ENCODE measurements around the gene TSC22D1.
"Not testable (repeated sequence)": the region's sequence is repeated elsewhere in the genome, so short reads cannot be mapped to it uniquely, and the experiment has no call there.

Gene TSC22D1

DNA sequence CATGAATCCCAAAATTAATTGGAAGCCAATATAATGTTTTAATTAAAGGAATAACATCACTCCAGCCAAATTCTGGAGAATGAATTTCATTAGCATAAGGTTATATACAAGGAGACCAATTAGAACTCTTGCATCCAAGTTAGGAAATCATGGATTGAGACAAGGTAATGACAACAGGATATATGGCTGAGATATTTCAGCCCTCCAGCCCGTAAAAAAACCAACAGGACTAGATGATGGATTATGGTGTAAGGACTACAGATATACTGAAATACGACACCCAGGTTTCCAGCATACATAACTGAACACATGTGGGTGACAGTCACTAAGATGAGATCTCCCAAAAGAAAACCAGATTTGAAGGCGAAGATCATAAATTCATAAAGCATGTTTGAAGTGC is 56.5 kb downstream of the TSC22D1 start:
- Histone ChIP-seq H3K4me1 (ENCODE audit: insufficient read depth, low read length, poor library complexity, severe bottlenecking) (peaks cover 31% of the 10 kb centered on the region), H2AFZ (ENCODE audit: low read length) (no peak overlapping the region), H4K20me1 (ENCODE audit: insufficient read depth, low read length, poor library complexity, severe bottlenecking) (no peaks in the 10 kb centered on the region), H3K4me2 (ENCODE audit: low read depth, low read length, poor library complexity, severe bottlenecking) (no peak overlapping the region), H3K9me3 (ENCODE audit: insufficient read depth, low read depth, low read length) (no peaks in the 10 kb centered on the region), H3K27me3 (ENCODE audit: insufficient read depth, low read length, poor library complexity, severe bottlenecking) (no peaks in the 10 kb centered on the region), H3F3A (ENCODE audit: low read depth) (no peaks in the 10 kb centered on the region), H3K9ac (ENCODE audit: low read depth, low read length, poor library complexity, severe bottlenecking) (no peak overlapping the region), H3K4me3 (ENCODE audit: low read length, poor library complexity, severe bottlenecking) (no peak overlapping the region), H3K9me2 (replicated peaks; ENCODE audit: low read depth, low read length) (no peaks in the 10 kb centered on the region), H3K79me2 (ENCODE audit: insufficient read depth, low read length) (no peaks in the 10 kb centered on the region), H3K36me3 (ENCODE audit: insufficient read depth, low read length) (no peaks in the 10 kb centered on the region)
- TF ChIP-seq EZH2phosphoT487 (IDR thresholded peaks at IDR 0.05; ENCODE audit: borderline replicate concordance): no peak
- TF ChIP-seq, protein P1, sequence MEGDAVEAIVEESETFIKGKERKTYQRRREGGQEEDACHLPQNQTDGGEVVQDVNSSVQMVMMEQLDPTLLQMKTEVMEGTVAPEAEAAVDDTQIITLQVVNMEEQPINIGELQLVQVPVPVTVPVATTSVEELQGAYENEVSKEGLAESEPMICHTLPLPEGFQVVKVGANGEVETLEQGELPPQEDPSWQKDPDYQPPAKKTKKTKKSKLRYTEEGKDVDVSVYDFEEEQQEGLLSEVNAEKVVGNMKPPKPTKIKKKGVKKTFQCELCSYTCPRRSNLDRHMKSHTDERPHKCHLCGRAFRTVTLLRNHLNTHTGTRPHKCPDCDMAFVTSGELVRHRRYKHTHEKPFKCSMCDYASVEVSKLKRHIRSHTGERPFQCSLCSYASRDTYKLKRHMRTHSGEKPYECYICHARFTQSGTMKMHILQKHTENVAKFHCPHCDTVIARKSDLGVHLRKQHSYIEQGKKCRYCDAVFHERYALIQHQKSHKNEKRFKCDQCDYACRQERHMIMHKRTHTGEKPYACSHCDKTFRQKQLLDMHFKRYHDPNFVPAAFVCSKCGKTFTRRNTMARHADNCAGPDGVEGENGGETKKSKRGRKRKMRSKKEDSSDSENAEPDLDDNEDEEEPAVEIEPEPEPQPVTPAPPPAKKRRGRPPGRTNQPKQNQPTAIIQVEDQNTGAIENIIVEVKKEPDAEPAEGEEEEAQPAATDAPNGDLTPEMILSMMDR (conservative IDR thresholded peaks at IDR 0.05; ENCODE audit: low read length): no peak

DNA sequence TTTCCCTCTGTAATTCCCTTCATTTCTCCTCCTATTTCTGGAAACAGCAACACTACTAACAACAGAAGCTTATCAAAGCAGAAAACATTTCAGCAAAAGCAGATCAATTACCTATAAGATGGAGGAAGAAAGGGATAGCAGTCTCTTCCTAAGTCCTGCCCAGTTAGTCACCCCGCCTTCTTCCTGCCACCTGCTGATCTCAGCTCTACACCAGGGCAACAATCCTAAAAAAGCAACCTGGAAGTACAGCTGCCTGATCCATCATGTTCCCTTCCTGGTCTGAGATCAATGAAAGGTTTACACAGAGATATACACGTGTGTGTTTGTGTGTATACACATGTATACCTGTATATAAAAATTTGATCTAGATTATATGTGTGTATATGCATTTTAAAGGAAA is 59.4 kb downstream of the TSC22D1 start:
- no peak for TF ChIP-seq EZH2phosphoT487 (IDR thresholded peaks at IDR 0.05; ENCODE audit: borderline replicate concordance)
- TF ChIP-seq, protein P1 (conservative IDR thresholded peaks at IDR 0.05; ENCODE audit: low read length): no peak
- Histone ChIP-seq H3K36me3 (ENCODE audit: insufficient read depth, low read length) (peaks cover 8% of the 10 kb centered on the region; the same call in 1 of the 2 replicates), H2AFZ (ENCODE audit: low read length) (no peak overlapping the region), H3K4me2 (ENCODE audit: low read depth, low read length, poor library complexity, severe bottlenecking) (no peak overlapping the region), H3K4me1 (ENCODE audit: insufficient read depth, low read length, poor library complexity, severe bottlenecking) (peaks cover 29% of the 10 kb centered on the region), H3K9ac (ENCODE audit: low read depth, low read length, poor library complexity, severe bottlenecking) (no peak overlapping the region), H4K20me1 (ENCODE audit: insufficient read depth, low read length, poor library complexity, severe bottlenecking) (no peaks in the 10 kb centered on the region), H3K4me3 (ENCODE audit: low read length, poor library complexity, severe bottlenecking) (no peak overlapping the region), H3K79me2 (ENCODE audit: insufficient read depth, low read length) (no peaks in the 10 kb centered on the region), H3K9me3 (ENCODE audit: insufficient read depth, low read depth, low read length) (no peaks in the 10 kb centered on the region), H3K27me3 (ENCODE audit: insufficient read depth, low read length, poor library complexity, severe bottlenecking) (no peaks in the 10 kb centered on the region), H3F3A (ENCODE audit: low read depth) (no peaks in the 10 kb centered on the region), H3K9me2 (replicated peaks; ENCODE audit: low read depth, low read length) (no peaks in the 10 kb centered on the region)

DNA sequence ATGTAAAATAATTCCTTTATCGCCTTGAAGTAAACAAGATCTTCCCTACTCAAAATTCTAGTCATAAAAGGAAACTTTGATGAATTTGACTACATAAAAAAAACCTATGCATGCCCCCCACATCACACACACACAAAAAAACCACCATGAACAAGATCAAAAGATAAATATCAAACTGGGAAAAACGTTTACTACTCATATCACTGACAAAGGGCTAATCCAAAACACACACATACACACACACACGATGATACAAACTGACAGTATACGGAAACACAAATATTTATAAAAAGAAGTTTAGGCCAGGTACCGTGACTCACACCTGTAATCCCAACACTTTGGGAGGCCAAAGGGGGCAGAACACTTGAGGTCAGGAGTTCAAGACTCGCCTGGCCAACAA is 61.9 kb downstream of the TSC22D1 start:
- H3K4me2 ChIP-seq (ENCODE audit: low read depth, low read length, poor library complexity, severe bottlenecking): no peak overlapping the region
- no peaks in the 10 kb centered on the region for H4K20me1 ChIP-seq (ENCODE audit: insufficient read depth, low read length, poor library complexity, severe bottlenecking)
- H3K9me3 ChIP-seq (ENCODE audit: insufficient read depth, low read depth, low read length): no peaks in the 10 kb centered on the region
- no peak overlapping the region for H2AFZ ChIP-seq (ENCODE audit: low read length)
- H3F3A ChIP-seq (ENCODE audit: low read depth): no peaks in the 10 kb centered on the region
- H3K79me2 ChIP-seq (ENCODE audit: insufficient read depth, low read length): no peaks in the 10 kb centered on the region
- H3K4me1 ChIP-seq (ENCODE audit: insufficient read depth, low read length, poor library complexity, severe bottlenecking): peaks cover 16% of the 10 kb centered on the region
- H3K27me3 ChIP-seq (ENCODE audit: insufficient read depth, low read length, poor library complexity, severe bottlenecking): no peaks in the 10 kb centered on the region
- H3K4me3 ChIP-seq (ENCODE audit: low read length, poor library complexity, severe bottlenecking): no peak overlapping the region
- H3K9ac ChIP-seq (ENCODE audit: low read depth, low read length, poor library complexity, severe bottlenecking): no peak overlapping the region
- no peak for TF ChIP-seq EZH2phosphoT487 (IDR thresholded peaks at IDR 0.05; ENCODE audit: borderline replicate concordance)
- TF ChIP-seq, protein P1 (conservative IDR thresholded peaks at IDR 0.05; ENCODE audit: low read length): no peak
- H3K9me2 ChIP-seq (replicated peaks; ENCODE audit: low read depth, low read length): no peaks in the 10 kb centered on the region
- peaks cover 8% of the 10 kb centered on the region; the same call in 1 of the 2 replicates for H3K36me3 ChIP-seq (ENCODE audit: insufficient read depth, low read length)

DNA sequence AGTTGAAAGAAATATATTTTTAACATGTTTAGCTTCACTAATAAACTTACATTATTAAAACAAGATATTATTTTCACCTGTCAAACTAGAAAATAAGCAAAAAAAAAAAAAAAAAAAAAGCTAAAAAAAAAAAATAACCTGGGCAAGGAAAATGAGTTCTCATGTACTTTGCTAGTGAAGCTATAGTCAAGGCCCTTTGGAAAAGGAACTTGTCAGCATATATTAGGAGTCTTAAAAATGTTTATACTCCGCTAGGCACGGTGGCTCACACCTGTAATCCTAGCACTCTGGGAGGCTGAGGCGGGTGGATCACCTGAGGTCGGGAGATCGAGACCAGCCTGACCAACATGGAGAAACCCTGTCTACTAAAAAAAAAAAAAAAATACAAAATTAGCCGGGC is 66.3 kb downstream of the TSC22D1 start:
- not testable (repeated sequence) for H4K20me1 ChIP-seq (ENCODE audit: insufficient read depth, low read length, poor library complexity, severe bottlenecking); H3F3A ChIP-seq (ENCODE audit: low read depth); H3K36me3 ChIP-seq (ENCODE audit: insufficient read depth, low read length); H3K4me3 ChIP-seq (ENCODE audit: low read length, poor library complexity, severe bottlenecking); H3K4me1 ChIP-seq (ENCODE audit: insufficient read depth, low read length, poor library complexity, severe bottlenecking); H2AFZ ChIP-seq (ENCODE audit: low read length); H3K9ac ChIP-seq (ENCODE audit: low read depth, low read length, poor library complexity, severe bottlenecking); H3K9me2 ChIP-seq (replicated peaks; ENCODE audit: low read depth, low read length); H3K27me3 ChIP-seq (ENCODE audit: insufficient read depth, low read length, poor library complexity, severe bottlenecking); H3K9me3 ChIP-seq (ENCODE audit: insufficient read depth, low read depth, low read length); H3K79me2 ChIP-seq (ENCODE audit: insufficient read depth, low read length); H3K4me2 ChIP-seq (ENCODE audit: low read depth, low read length, poor library complexity, severe bottlenecking)
